Measurements from ENCODE around the gene CNKSR3. TPM values are rescaled to one million over a fixed set of nuclear protein-coding genes. Genes with fewer than 3 reads are reported as not detected.

The CNKSR3 gene
- total and polyA plus RNA-seq, 2 of the 8 experiments (the other 6 are each of a cell fraction or from before 2014, with no cell fraction given), result 1.2 to 6.2 TPM

DNA sequence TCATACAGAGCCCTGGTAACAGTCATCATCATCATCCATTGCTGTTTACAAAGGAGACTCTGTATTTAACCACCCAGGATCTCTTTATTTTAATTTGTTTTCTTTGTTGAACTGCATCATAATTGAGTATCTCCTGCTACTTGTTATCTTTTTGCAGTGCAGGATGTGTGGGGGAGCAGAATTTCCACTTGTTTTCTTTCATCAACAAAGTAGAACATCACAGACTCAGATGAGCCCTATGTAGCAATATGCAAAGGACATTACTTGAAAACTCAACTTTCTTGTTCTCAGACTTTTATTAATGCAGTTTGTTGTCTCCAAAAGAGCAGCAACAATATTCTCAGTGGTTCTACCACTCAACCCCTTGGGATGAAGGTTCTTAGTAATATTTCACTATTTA lies 115.2 kb downstream of the CNKSR3 start:
- H2AK5ac ChIP-seq (ENCODE audit: low read depth, low read length), result no peak overlapping the region
- no peak overlapping the region for H3K4me3 ChIP-seq (ENCODE audit: extremely low read depth in 1 of 4, insufficient read depth in 2 of 4, low read depth in 3 of 4, low read length in 4 of 4)
- no peaks in the 10 kb centered on the region for H3K36me3 ChIP-seq (ENCODE audit: control insufficient read depth in 2 of 4, insufficient read depth in 4 of 4, low read length in 3 of 4)
- H3K4ac ChIP-seq (replicated peaks; ENCODE audit: insufficient read length, low read depth, low read length), result no peak overlapping the region
- H3K4me2 ChIP-seq (ENCODE audit: insufficient read depth in 1 of 2, low read depth in 2 of 2, low read length in 2 of 2), result no peak overlapping the region
- no peaks in the 10 kb centered on the region for H3K79me2 ChIP-seq (ENCODE audit: control insufficient read depth in 1 of 2, insufficient read depth in 2 of 2, low read length in 2 of 2)
- no peak overlapping the region for H3K27ac ChIP-seq (ENCODE audit: low read depth, low read length)
- no peak overlapping the region for H3K14ac ChIP-seq (ENCODE audit: insufficient read length)
- no peak overlapping the region for H2BK12ac ChIP-seq (ENCODE audit: low read depth, low read length)
- no peak for DNase-seq (ENCODE audit: low read depth in 1 of 2, low spot score in 2 of 2)
- no peak overlapping the region for H4K91ac ChIP-seq (replicated peaks; ENCODE audit: insufficient read length, low read length)
- no peaks in the 10 kb centered on the region for H4K20me1 ChIP-seq (replicated peaks in 1 of 2; ENCODE audit: control insufficient read depth in 1 of 2, insufficient read depth in 2 of 2, low read length in 2 of 2)
- H3K23ac ChIP-seq (ENCODE audit: insufficient read length), result no peak overlapping the region
- no peak overlapping the region for H2BK15ac ChIP-seq (ENCODE audit: low read length)
- no peak overlapping the region for H3K9ac ChIP-seq (replicated peaks in 1 of 4; ENCODE audit: extremely low read depth in 1 of 4, low read depth in 3 of 4, low read length in 3 of 4)
- no peak overlapping the region for H4K8ac ChIP-seq (ENCODE audit: extremely low read depth, insufficient read depth, low read length)
- no peaks in the 10 kb centered on the region for H3K4me1 ChIP-seq (replicated peaks in 1 of 4; ENCODE audit: control insufficient read depth in 3 of 4, insufficient read depth in 4 of 4, low read length in 3 of 4)
- no peak overlapping the region for H3K18ac ChIP-seq (ENCODE audit: extremely low read depth, low read length)
- no peak overlapping the region for H2AFZ ChIP-seq (ENCODE audit: low read length)
- H3K27me3 ChIP-seq (replicated peaks in 1 of 4; ENCODE audit: control insufficient read depth in 3 of 4, extremely low read depth in 1 of 4, insufficient read depth in 3 of 4, low read length in 3 of 4), result no peaks in the 10 kb centered on the region
- H2BK20ac ChIP-seq (ENCODE audit: low read length), result no peak overlapping the region
- no peak overlapping the region for H4K5ac ChIP-seq (ENCODE audit: insufficient read length, low read depth, low read length)
- FAIRE-seq, result no peak
- no peak overlapping the region for H2BK120ac ChIP-seq (replicated peaks; ENCODE audit: low read depth, low read length)
- CTCF ChIA-PET (ENCODE audit: partially characterized antibody), result no interaction called here
- POLR2A ChIA-PET (ENCODE audit: partially characterized antibody), result no interaction called here
- H2BK5ac ChIP-seq (ENCODE audit: low read depth, low read length), result no peak overlapping the region
- H3K23me2 ChIP-seq (ENCODE audit: low read depth, low read length), result no peaks in the 10 kb centered on the region
- no peaks in the 10 kb centered on the region for H3K79me1 ChIP-seq (ENCODE audit: low read depth, low read length)
- TF ChIP-seq JUND (IDR thresholded peaks at IDR 0.05; ENCODE audit: low read length) (no peak), POLR2AphosphoS5 (IDR thresholded peaks at IDR 0.05; ENCODE audit: low read depth, low read length) (no peak), ASH2L (IDR thresholded peaks at IDR 0.05; ENCODE audit: low read length) (no peak), EZH2 (IDR thresholded peaks at IDR 0.05; ENCODE audit: low read depth, low read length, severe bottlenecking) (no peak), JUN (IDR thresholded peaks at IDR 0.05; ENCODE audit: low read depth, low read length) (no peak)
- no peak overlapping the region for H3K56ac ChIP-seq (replicated peaks; ENCODE audit: insufficient read length, low read depth, low read length)
- no peaks in the 10 kb centered on the region for H3K9me3 ChIP-seq (ENCODE audit: insufficient read depth in 2 of 2, low read depth in 1 of 2, low read length in 1 of 2)
